NCI-H1105 (cell line): ENCODE measurements around the gene CUX1.

Source experiments
- DNase-seq: peaks from one replicate; lab custom pipeline; 2025; lab: John Stamatoyannopoulos, UW

CUX1 gene

DNA sequence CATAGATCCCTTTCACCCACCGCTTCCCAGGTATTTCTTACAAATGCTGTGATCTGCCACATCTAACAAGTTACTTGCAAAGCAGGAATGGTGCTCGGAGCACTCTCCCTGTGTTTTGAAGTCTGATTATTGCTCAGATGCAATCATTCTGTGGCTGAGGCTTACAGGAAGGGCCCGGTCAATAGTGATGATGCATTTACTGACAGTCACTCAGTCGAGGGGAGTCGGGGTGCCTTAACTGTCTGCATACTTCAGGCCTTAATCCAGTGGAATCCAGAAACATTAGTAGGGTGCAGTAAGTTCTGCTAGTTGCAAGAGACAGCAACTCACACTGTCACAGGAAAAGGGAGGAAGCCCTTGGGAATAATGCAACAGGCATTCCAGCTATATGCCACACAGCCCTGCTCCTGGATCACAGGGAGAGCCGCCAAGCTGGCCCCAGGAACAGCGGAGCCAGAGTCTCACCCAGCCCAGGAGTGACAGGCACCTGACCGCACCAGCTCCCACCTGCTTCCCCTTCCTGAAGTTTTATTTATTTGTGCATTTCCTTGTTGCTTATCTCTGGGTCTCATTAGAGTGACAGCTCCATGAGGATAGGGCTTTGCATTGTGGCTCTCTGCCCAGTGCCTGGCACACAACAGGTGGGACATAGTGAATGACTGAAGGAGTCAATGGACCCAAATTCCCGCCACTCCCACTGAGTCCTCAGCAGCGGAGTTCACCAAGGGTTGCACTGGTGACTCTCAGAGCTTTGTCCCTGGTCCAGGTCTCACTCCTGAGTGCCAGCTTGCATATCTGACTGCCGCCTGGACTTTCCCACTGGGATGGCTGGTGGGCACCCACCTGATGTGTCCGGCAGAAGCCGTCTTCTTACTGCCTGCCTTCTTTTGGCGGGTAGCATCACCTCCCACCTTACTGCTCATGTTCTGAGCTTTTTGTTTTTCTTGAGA lies 256.8 kb downstream of the CUX1 start:
- DNase-seq: no peak

DNA sequence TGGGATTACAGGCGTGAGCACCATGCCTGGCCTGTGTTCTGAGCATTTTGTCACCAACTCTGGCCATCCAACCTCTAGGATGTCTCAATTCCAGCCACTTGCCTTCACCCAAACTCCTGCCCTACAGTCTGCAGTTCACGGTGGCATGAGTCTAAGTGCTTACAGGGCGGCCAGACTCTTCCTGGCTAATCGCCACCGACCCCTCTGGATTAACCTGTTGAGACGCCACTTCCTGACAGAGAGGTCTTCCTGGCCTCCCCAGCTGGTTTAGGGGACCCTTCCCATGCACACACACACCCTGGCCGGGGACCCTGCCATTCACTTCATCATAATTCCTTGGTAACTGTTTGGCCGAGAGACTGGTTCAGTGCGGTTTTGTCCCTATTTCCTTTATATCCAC lies 257.7 kb downstream of the CUX1 start:
- no peak for DNase-seq

DNA sequence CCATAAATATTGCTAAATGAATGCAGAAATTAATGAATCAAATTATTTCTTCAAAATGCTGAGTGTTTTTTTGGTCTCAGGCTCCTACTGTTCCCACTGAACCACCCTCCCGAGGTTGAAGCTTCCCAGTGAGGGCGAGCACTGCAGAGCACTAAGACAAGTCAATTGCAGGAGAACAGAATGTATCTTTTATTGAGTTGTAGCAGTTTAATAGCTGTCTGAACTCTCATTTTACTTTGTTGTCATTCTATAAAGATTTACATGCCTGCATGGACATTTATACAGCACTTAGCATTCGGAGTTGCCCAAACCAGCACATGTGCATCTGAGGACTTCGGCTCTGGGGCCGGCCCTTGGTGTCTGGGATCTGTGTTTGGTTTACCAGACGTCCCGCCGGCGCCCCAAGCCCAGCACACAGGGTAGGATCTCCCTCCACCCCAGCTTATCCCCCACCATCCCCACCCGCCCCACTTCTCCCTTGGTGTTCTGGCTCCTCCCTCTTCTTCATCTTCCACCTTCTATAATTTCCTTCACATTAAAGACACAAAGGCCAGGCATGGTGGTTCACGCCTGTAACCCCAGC lies 258.2 kb downstream of the CUX1 start:
- no peak for DNase-seq

DNA sequence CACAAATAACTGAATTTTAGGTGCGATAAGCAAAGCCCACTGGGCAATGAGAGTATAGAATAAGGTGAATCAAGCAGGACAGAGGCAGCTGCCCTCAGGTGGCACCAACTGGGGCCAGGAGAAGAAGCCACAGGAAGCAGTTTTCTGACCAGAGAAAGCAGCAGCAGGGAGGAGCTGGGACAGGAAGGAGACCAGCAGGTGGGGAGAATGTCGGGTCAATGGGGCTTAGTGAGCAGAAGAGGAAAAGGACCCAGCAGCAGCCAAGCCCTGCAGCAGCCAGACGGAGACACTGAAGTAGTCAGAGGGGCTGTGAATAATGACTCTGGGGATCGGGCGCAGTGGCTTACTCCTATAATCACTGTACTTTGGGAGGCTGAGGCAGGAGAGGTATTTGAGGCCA lies 259.7 kb downstream of the CUX1 start:
- no peak for DNase-seq

DNA sequence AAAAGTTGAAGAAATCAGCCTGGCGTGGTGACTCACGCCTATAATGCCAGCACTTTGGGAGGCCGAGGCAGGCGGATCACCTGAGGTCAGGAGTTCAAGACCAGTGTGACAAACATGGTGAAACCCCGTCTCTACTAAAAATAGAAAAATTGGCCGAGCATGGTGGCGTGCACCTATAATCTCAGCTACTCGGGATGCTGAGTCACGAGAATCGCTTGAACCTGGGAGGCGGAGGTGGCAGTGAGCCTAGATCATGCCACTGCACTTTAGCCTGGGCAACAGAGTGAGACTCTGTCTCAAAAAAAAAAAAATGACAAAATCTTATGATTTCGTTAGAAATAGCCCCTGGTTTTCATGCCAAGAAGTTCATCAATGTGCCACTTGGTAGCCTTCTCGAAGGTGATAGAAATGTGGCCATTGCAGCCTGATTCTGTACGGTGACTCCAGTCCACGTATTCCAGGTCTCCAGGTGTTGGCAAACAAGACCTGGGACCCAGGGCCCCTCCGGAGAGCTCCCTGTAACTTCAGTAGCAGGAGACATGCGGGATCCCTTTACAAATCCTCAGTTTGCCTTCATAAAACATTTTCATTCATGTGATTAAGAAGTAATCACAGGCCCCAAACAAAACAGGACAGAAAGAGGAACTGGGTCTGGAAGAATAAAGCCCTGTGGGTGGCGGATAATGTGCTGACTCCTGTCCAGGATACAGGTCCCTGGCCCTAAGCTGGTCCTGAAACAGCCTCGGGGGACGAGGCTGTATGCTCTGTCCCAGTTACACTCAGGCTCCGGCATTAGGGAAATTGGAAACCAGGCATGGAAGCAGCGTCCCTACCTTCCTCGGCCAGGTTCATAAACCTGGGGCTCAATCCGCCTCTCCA lies 262.0 kb downstream of the CUX1 start:
- DNase-seq: no peak

DNA sequence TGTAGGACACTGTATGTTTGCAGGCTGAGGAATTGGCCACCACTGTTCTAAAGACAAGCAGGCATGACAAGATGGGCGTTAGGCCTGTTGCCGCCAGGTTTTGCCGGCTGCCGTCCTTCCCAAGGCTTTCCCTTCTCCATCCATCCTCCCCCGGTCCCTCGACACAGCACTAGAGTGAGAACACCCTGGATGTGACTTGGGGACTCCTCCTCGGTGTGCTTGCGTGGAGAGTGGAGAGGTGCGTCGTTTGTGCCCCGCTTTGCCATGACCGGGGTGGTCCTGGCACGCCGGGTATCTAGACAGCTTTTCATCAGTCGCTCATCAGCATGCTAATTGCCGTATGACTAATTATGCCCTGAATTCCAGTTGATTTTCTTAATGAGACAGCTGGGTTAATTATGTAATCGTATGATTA lies 262.6 kb downstream of the CUX1 start:
- no peak for DNase-seq

DNA sequence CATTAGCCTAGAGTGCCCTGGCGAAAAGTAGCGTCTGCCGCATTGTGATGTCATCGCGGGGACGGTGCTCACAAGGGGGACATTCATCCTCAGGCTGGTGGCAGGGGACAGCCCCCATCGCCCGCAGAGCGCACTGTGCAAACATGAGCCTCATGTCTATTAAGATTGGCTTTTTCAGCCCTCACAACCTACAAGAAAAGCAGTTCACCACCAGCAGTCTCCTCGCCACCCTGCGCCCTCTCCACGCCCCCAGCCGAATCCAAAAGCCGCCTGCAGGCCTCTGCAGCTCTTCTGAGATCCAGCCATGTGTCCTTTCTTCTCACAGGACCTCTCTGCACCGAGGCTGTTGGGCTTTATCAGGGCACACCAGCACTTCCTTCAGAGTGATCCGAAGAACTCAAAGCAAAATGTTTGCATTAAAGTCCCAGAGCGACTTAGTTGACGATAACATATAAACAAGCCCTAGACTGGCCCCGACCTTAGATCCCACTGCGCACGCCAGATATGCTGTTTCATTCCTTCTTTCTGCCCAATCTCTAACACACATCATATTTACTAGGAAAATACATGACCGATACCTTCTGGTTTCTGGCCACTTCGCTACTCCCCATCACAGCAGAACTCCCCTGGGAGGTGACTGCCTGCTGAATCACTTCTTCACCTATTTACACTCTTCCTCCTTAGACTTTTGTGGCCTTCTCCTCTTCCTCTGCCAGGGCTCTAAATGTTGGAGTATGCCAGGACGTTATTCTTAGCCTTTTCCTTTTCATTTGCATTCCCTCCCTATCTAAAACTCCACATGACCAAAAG lies 263.2 kb downstream of the CUX1 start:
- DNase-seq: no peak

DNA sequence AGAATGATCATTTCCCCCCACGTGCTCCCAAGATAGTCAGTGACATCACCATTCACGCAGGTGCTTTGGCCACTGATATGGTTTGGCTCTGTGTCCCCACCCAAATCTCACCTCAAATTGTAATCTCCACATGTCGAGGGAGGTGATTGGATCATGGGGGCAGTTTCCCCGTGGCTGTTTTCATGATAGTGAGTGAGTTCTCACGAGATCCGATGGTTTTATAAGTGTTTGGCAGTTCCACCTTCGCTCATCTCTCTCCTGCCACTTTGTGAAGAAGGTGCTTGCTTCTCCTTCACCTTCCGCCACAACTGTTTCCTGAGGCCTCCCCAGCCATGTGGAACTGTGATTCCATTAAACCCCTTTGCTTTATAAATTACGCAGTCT lies 263.8 kb downstream of the CUX1 start:
- DNase-seq: no peak

DNA sequence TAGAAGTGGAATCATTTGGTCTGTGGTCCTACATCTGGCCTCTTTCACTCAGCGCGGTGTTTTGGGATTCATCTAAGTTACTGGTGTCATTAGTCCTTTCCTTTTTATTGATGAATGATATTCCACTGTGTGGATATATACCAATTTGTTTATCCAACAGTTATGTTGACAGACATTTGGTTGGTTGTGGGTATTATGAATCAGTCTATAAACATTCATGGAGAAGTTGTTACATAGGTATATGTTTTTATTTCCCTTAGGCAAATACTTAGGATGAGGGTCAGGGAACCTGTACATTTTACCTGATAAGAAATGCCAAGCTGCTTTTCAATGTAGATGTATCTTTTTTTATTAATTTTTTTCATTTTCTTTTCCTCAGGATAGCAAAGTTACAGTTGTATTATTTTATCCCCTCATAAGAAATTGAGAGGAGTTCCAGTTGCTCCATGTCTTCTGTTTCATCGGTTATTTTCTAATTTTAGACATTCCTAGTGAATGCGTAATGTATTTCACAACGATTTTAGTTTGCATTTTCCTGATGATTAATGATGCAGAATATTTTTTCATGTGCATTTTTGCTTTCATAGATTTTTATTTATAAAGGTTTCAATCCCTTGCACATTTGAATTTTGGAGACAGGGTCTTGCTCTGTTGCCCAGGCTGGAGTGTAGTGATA lies 265.4 kb downstream of the CUX1 start:
- DNase-seq: no peak

DNA sequence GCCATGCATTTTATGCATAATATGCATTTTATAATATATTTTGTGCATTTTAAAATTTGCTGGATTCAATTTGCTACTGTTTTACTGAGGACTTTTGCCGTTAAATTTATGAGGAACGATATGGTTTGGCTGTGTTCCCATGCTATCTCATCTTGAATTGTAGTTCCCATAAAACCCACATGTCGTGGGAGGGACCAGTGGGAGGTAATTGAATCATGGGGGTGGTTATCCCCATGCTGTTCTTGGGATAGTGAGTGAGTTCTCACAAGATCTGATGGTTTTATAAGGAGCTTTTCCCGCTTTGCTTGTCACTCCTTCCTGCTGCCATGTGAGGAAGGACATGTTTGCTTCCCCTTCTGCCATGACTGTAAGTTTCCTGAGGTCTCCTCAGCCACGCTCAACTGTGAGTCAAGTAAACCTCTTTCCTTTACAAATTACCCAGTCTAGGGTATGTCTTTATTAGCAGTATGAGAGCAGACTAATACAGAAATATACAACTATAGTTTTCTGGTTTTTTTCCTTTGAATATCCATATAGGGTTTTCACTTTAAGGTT lies 267.9 kb downstream of the CUX1 start:
- DNase-seq: no peak

DNA sequence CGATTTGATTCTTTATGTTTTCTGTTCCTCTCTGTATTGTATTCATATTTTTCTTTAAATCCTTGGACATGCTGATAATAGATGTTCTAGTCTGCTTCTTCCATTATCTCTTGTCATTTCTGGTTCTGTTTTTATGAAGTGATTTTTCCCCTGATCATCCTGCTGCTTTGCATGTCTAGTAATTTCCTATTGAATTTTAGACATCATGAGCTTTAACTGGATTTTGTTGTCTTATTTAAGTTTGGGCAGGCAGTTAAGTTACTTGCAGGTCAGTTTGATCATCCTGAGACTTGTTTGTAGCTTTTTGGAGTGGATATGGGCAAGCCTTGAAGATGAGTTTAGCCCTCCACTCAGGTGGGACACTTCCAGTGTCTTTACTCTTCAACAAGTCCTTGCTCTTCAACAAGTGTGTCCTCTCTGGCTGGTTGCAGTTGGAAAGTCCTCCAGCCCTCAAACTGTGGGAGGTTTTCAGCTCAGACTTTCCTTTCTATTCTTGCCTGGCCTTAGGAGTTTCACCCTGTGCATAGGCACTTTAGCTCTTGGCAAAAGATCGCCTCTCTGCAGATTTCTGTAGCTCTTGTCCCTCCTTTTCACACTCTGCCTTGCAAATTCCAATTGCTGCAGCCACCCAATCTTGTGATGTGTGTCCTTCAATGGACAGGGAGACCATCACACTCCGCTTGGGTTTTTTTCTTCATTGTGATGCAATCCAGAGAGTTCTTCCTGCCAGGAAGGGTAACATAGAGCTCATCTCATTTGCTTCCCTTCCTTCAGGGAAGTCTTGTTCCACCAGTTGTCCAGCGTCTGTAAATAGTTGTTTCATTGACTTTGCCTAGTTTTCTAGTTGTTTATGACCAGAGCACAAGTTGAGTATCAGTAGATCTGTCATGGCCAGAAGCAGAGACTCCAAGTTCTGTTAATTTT lies 272.0 kb downstream of the CUX1 start:
- no peak for DNase-seq

DNA sequence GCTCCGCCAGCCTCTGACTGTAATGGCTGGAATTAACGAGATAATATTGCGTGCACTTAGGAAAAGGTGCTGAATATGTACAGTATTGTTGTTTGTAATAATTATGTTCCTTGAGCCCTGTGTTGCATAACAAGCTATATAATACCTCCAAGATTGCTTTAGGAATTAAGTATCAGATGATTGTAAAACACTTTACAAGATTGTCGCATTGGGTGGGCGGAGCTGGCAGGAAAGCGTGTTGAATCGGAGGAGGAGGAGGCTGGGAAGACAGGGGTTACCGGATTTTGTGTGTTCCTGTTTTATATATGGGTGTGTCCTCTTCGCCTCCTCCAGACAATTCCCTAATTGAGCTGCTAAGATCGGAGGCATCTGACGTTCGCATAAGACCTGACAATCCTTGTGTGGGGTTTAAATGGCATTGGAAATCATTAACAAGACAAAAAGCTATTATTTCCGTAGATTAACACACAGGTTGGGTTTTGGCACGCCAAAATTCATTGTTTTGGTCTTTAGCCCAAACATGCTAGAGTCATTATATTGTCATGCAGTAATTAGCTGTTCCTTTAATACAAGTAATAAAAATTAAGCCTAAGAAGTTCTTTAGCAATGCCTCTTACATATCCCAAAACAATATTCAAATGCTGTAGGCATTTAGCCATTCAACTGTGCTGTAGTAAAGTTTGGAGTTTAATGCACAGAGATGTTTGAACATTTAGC lies 276.3 kb downstream of the CUX1 start:
- DNase-seq: no peak

DNA sequence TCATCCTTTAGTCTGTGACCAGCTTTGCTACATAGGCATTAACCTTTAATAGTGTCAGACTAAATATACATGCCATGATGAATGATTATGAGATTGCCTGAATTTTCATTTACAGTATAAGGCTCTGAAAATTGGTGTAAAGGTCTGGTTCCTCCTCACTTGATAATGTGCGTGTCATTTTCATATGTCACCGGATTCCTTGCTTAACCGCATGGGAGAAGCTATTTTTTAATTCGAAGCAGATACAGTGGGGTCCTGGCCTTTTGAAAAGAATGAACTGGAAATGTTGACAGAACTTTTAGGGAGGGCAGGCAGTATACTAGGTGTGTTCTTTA lies 276.9 kb downstream of the CUX1 start:
- no peak for DNase-seq

DNA sequence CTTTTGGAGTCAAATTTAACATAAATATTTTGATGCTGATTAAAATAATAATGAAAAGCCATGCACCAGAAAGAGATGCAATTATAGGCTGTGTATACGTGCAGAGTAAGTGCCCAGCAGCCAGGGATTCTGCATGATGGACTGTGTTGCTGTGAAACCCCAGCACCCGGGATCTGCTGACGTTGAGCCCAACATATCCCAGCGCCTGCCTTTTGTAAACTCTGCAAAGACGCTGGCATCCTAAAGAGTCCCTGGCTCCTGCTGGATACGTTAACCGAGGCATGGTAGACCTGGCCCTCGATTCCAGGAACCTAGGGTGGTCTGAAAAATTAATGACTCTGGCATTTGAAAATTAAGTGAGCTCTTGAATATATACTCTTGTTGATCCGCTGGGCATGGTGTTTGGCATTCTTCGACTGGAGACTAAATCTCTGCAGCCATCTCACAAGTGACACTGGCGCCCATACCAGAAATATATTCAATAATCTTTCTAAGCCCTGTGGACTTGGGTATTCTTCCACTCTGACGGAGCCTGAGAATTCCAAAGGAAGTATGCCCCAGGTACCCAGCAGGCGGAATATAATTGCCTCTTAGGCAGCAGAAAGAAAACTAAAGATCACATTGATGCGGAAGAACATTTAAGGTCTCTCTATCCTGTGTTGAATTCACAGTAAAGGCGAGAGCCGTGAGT lies 278.0 kb downstream of the CUX1 start:
- no peak for DNase-seq

DNA sequence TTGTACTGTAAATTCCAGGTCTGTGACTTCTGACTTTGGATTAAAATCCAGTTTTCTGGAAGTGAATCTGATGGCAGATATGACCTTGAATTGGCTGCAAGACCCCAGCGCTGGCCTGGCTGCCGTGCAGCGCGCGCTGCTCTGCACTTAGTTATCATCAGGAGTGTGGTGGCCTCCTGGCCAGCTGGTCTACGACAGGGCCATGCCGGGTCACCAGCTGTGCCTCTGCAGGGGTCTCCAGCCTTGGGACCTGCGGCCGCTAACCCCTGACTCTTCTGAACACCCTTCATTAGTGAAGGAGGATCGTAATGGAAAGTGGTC lies 278.5 kb downstream of the CUX1 start:
- DNase-seq: no peak

DNA sequence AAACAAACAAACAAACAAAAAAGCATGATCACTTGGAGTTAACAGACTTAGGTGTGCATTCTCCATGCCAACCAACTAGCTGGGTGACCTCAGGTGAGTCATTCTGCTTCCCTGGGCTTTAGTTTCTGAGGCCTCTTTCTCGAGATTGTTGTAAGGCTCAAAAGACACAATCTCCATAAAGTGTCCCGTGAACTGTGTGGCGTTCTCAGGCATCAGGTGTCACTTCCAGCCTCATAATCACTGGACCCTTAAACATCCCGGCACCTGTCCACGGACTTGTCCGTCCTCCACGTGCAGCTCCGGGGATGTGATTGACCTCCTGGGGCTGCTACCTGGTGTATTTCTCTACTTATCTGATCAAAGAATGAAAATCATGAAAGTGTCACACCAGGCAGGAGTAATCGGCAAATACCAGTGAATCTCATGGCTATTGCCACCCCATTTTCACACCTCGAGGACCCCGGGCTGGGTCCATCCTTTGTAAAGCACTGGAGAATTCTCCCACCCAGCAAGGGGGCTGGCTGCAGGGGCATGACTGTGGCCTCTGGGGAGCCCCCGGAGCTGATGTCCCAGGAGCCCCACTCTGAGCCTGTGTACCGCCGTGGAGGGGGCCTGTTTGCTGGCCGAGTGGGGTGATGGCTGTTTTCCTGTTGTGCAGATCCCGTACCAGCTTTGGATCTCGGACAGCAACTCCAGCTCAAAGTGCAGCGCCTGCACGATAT lies 279.4 kb downstream of the CUX1 start:
- DNase-seq: no peak

DNA sequence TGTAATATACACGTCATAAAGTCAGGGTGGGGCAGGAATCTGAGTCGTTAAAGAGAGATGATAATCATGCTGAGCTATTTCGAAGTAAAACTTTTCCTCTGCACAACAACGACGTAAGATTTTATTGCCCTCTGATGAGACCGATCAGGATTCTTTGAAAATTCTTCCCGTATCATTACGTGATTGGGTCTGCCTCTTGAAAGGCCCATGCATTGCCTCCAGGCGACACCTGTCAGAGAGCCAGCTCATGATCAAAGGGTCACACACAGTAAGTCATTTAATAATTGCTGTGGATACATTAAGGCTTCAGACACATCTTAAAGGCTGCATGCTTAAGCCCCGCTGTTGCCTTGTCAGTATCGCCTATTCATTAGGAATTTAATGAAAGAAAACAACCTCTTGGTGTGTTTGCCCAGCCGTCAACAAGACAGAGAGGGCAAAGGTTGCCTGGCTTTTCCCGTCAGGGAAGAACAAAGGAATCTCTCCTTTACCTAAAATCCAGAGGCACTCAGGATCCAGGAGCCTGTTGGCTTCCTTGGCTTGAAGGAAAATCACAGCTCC lies 280.3 kb downstream of the CUX1 start:
- DNase-seq: no peak

DNA sequence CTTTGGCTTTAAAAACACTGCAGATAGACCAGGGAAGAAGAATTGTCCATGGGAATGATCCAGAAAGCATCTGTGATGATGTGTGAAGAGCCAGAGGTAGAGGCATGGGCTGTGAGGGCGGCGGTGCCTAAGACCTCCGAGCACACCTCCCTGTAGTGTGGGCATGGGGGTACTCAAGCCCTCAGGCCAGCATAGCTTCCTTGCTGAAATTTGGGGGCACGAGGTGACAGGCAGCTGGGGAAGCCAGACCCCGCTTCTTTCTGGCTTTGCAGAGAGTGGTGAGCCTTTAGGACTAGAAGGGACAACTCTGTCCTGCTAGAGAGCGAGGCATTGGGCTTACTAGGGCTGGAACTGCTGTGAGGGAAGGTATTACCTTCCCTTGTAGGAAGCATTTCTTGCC lies 281.6 kb downstream of the CUX1 start:
- DNase-seq: no peak
